Gastroesophageal sphincter (tissue), 4 donors: Measurements from ENCODE around the gene GPR137B. TPM values are rescaled to one million over a fixed set of nuclear protein-coding genes. Genes with fewer than 3 reads are reported as not detected.

Source experiments
- ATAC-seq: fragments of 150-250 bp; one replicate; pipeline ENCODE4 v1.9.1; 2016; ENCODE audit warnings: mild to moderate bottlenecking, moderate library complexity
- H3K27ac ChIP-seq, 4 donors: fragments of 200-600 bp; sonication (generic) in 3 of 4; 1 replicate in 3 of 4; 2 replicates in 1 of 4; pipeline ENCODE4 v1.5.1; 2016 to 2019
- H3K27me3 ChIP-seq: fragments of 200-600 bp; sonication (generic); one replicate; pipeline ENCODE4 v1.5.1; 2019
- H3K36me3 ChIP-seq, 2 donors: fragments of 200-600 bp; sonication (generic); one replicate each; pipeline ENCODE4 v1.5.1; 2019; ENCODE audit warnings: control low read depth in 1 of 2
- H3K4me1 ChIP-seq, 3 donors: fragments of 200-600 bp; sonication (generic); 1 replicate in 2 of 3; 2 replicates in 1 of 3; pipeline ENCODE4 v1.5.1; 2016 to 2019; ENCODE audit warnings: control low read depth in 2 of 3
- H3K4me3 ChIP-seq, 2 donors: fragments of 200-600 bp; sonication (generic); one replicate each; pipeline ENCODE4 v1.5.1; 2019; ENCODE audit warnings: mild to moderate bottlenecking in 1 of 2, moderate library complexity in 1 of 2
- H3K9me3 ChIP-seq, 3 donors: fragments of 200-600 bp; sonication (generic); one replicate each; pipeline ENCODE4 v1.5.1; 2017 to 2019; ENCODE audit warnings: control low read depth in 2 of 3
- CTCF ChIP-seq, 4 experiments: fragments of 200-600 bp in 2 of 4; fragments of 450-650 bp in 2 of 4; sonication (generic) in 1 of 4; IDR thresholded peaks; one replicate each; pipeline ENCODE4 v1.5.1; 2017 to 2019; ENCODE audit warnings: antibody characterized with exemption in 4 of 4, mild to moderate bottlenecking in 2 of 4, moderate library complexity in 2 of 4
- EP300 ChIP-seq: sonication (generic); formaldehyde crosslinking; IDR thresholded peaks from one replicate; pipeline ENCODE4 v1.6.1; 2017; ENCODE audit warnings: antibody characterized with exemption, mild to moderate bottlenecking
- POLR2A ChIP-seq, 2 donors: fragments of 450-650 bp; IDR thresholded peaks; one replicate each; pipeline ENCODE4 v1.6.1; 2017; ENCODE audit warnings: antibody characterized with exemption in 2 of 2, mild to moderate bottlenecking in 2 of 2, moderate library complexity in 1 of 2
- POLR2AphosphoS5 ChIP-seq: sonication (generic); formaldehyde crosslinking; IDR thresholded peaks from one replicate; pipeline ENCODE4 v1.6.1; 2017; ENCODE audit warnings: antibody characterized with exemption
- WGBS, 2 donors: methylation state at CpG; one replicate each; pipeline ENCODE4 v1.1.5; 2018; ENCODE audit warnings: low coverage in 1 of 2; 5-methylcytosine and 5-hydroxymethylcytosine counted together
- total RNA-seq, 4 donors: library from RNA; depleted of rRNA; stranded (reverse); fragments of >200 nt; gene quantifications; one replicate each; pipeline ENCODE4 v1.1.0, GENCODE V29; 2016

The GPR137B gene
- total RNA-seq, 4 donors from 2014 or later: 11.4 to 17.7 (median 14.1) TPM

DNA sequence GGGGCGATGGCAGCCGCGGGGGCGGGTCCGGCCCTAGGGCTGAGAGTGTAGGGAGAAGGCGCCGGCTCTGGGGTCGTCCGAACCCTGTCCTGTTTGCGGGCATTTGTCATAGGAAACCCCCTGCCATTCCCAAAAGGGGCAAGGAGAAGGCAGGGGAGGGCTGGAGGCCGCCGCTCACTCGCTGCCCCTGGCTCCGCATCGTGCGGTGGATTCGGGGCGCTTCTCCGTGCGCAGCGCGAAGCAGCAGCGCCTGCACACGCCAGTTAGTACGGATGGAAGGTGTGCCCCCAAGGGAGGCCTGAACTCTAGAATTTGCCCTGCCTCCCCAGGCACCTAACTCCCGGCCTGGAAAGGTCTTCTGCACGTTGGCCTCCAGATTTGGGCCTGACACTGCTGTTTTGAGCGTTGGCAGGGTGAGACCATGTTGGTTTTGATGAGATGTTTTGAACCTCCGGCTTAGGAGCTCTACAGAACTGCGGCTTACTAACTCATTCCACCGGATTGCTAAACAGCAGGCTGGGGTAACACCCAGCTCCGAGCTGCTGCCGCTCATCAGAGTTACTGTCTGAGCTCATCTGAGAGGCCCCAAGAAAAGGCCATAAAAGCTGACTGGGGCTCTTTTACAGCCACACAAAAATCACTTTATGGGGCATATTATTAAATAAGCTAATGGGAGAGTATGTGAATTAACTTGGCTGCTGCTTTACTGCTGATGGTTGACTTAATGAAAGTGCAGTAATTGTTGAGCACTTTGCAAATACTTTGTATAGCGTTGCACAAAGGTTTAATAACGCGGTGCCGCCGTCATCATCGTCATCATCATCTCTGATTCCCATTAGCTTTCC lies 987 bp downstream of the GPR137B start:
- H3K4me3 ChIP-seq: peak overlapping the region; percentile 56 to 78
- no peaks in the 10 kb centered on the region for H3K36me3 ChIP-seq
- peak overlapping the region in 3 of 4 donors; percentile 42 to 76 (median 57) for H3K27ac ChIP-seq
- H3K27me3 ChIP-seq: peaks cover 32% of the 10 kb centered on the region
- H3K4me1 ChIP-seq: peaks cover 0 to 41% (median 0%) of the 10 kb centered on the region in 3 donors
- peak; percentile 54 for ATAC-seq
- TF ChIP-seq POLR2A (IDR thresholded peaks at IDR 0.05): no peak
- TF ChIP-seq EP300: no peak
- TF ChIP-seq POLR2AphosphoS5: no peak
- TF ChIP-seq CTCF (IDR thresholded peaks at IDR 0.05): no peak
- no peaks in the 10 kb centered on the region for H3K9me3 ChIP-seq
- 55 to 79% methylated on average over 7 to 11 of the region's 39 CpGs for WGBS, 2 donors

- H3K4me3 ChIP-seq: peak overlapping the region in 1 of 2 donors; percentile 78
- peaks cover 30% of the 10 kb centered on the region for H3K27me3 ChIP-seq
- H3K9me3 ChIP-seq: no peaks in the 10 kb centered on the region
- ATAC-seq: no peak
- H3K27ac ChIP-seq: no peak overlapping the region
- 83 to 91% methylated on average over 7 to 9 of the region's 14 CpGs for WGBS, 2 donors
- TF ChIP-seq POLR2A (IDR thresholded peaks at IDR 0.05) (no peak), CTCF (IDR thresholded peaks at IDR 0.05) (no peak), POLR2AphosphoS5 (no peak), EP300 (no peak)
- H3K36me3 ChIP-seq: no peaks in the 10 kb centered on the region
- H3K4me1 ChIP-seq: peaks cover 0 to 41% (median 0%) of the 10 kb centered on the region in 3 donors
Measured at GRCh38 chr1:236144033-236144432, 1.7 kb downstream of the GPR137B start.

GRCh38 chr1:236144446-236145150 lies 2.3 kb downstream of the GPR137B start:
- WGBS, 2 donors: 82 to 91% methylated on average over 6 to 11 of the region's 12 CpGs
- H3K4me1 ChIP-seq: peaks cover 0 to 43% (median 0%) of the 10 kb centered on the region in 3 donors
- no peaks in the 10 kb centered on the region for H3K36me3 ChIP-seq
- no peak overlapping the region for H3K27ac ChIP-seq
- peaks cover 27% of the 10 kb centered on the region for H3K27me3 ChIP-seq
- ATAC-seq: no peak
- TF ChIP-seq POLR2A (IDR thresholded peaks at IDR 0.05) (no peak), EP300 (no peak), POLR2AphosphoS5 (no peak), CTCF (IDR thresholded peaks at IDR 0.05) (no peak)
- no peaks in the 10 kb centered on the region for H3K9me3 ChIP-seq
- H3K4me3 ChIP-seq: peak overlapping the region in 1 of 2 donors; percentile 78

- Histone ChIP-seq H3K9me3 (no peaks in the 10 kb centered on the region), H3K36me3 (no peaks in the 10 kb centered on the region), H3K4me3 (no peak overlapping the region), H3K27me3 (peaks cover 4% of the 10 kb centered on the region), H3K4me1 (peaks cover 0 to 32% (median 0%) of the 10 kb centered on the region in 3 donors), H3K27ac (no peak overlapping the region)
- 52 to 69% methylated on average over 2 to 5 of the region's 10 CpGs for WGBS, 2 donors
- TF ChIP-seq POLR2A (IDR thresholded peaks at IDR 0.05) (no peak), CTCF (IDR thresholded peaks at IDR 0.05) (no peak), EP300 (no peak), POLR2AphosphoS5 (no peak)
- ATAC-seq: no peak
Measured at GRCh38 chr1:236147068-236147467, 4.7 kb downstream of the GPR137B start.
